MM.1S (cell line): ENCODE measurements around the gene NRP2.

Experiments used
- EZH2 ChIP-seq: fragments of 300-600 bp; sonication (generic); optimal IDR thresholded peaks from 2 replicates; pipeline ENCODE3; 2017; ENCODE audit warnings: low read depth, mild to moderate bottlenecking, antibody characterized with exemption, low read length, mixed read lengths
- TF ChIP-seq, protein P1 (sequence below): fragments of 300-600 bp; sonication (generic); IDR thresholded peaks from 2 replicates; pipeline ENCODE4 v1.5.1; 2016; ENCODE audit warnings: antibody characterized with exemption, low read length, mixed read lengths

DNA sequence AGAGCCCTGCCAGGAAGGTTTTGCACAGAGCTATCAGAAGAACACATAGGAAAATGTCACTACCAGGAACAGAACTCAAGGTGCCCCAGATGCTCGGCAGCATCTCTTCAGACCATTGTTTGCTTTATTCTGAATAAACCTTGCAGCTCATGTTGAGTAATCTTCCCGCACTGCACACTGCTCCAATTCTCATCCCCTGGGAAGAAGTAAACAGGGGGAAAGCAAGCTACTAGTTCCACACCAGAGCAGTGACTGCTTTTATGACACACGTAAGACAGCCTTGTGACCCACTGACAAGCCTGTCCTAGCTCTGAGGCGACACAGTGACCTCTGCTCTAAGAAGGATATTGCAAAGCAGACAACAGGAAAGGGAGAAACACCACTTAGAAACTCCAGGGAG lies 44.2 kb downstream of the NRP2 start:
- TF ChIP-seq, protein P1, sequence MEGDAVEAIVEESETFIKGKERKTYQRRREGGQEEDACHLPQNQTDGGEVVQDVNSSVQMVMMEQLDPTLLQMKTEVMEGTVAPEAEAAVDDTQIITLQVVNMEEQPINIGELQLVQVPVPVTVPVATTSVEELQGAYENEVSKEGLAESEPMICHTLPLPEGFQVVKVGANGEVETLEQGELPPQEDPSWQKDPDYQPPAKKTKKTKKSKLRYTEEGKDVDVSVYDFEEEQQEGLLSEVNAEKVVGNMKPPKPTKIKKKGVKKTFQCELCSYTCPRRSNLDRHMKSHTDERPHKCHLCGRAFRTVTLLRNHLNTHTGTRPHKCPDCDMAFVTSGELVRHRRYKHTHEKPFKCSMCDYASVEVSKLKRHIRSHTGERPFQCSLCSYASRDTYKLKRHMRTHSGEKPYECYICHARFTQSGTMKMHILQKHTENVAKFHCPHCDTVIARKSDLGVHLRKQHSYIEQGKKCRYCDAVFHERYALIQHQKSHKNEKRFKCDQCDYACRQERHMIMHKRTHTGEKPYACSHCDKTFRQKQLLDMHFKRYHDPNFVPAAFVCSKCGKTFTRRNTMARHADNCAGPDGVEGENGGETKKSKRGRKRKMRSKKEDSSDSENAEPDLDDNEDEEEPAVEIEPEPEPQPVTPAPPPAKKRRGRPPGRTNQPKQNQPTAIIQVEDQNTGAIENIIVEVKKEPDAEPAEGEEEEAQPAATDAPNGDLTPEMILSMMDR = no peak
- TF ChIP-seq EZH2 = no peak
